Trophoblast cell (in vitro differentiated cells and primary cell): ENCODE results near the gene PLEKHA7.

ENCODE experiments used
- DNase-seq, 2 donors: peaks; one replicate each; pipeline ENCODE4 v3.0.0-alpha.2; 2016
- H2AFZ ChIP-seq: 2 replicates; pipeline ENCODE4 v1.6.1; 2013; ENCODE audit warnings: low read length, moderate library complexity, mild to moderate bottlenecking; ENCODE audit not compliant: insufficient read depth, poor library complexity
- H2AK5ac ChIP-seq: 2 replicates; pipeline ENCODE4 v1.6.1; 2013; ENCODE audit warnings: mild to moderate bottlenecking, low read length
- H2BK120ac ChIP-seq: 2 replicates; pipeline ENCODE4 v1.6.1; 2013; ENCODE audit warnings: low read length, mild to moderate bottlenecking, moderate library complexity; ENCODE audit not compliant: insufficient read depth, poor library complexity
- H2BK12ac ChIP-seq: 2 replicates; pipeline ENCODE4 v1.6.1; 2013; ENCODE audit warnings: mild to moderate bottlenecking, low read length, moderate library complexity
- H2BK5ac ChIP-seq: 2 replicates; pipeline ENCODE4 v1.6.1; 2013; ENCODE audit warnings: low read length, low read depth, moderate library complexity, mild to moderate bottlenecking; ENCODE audit not compliant: poor library complexity
- H3K14ac ChIP-seq: 2 replicates; pipeline ENCODE4 v1.6.1; 2013; ENCODE audit warnings: mild to moderate bottlenecking, low read length
- H3K18ac ChIP-seq: 2 replicates; pipeline ENCODE4 v1.6.1; 2013; ENCODE audit warnings: mild to moderate bottlenecking, low read length
- H3K23ac ChIP-seq: 2 replicates; pipeline ENCODE4 v1.6.1; 2013; ENCODE audit warnings: low read length
- H3K27ac ChIP-seq: 2 replicates; pipeline ENCODE4 v1.5.1; 2013; ENCODE audit warnings: low read depth, mild to moderate bottlenecking, inconsistent platforms, low read length, moderate library complexity
- H3K27me3 ChIP-seq: 2 replicates; pipeline ENCODE4 v1.6.1; 2013; ENCODE audit warnings: inconsistent platforms, mild to moderate bottlenecking, low read length, moderate library complexity; ENCODE audit not compliant: insufficient read depth
- H3K36me3 ChIP-seq, 2 experiments: 1 replicate in 1 of 2; 2 replicates in 1 of 2; pipeline ENCODE4 v1.6.1; 2013; ENCODE audit warnings: low read length in 2 of 2, mild to moderate bottlenecking in 2 of 2, moderate library complexity in 1 of 2; ENCODE audit not compliant: insufficient read depth in 2 of 2, control insufficient read depth in 1 of 2
- H3K4ac ChIP-seq: 2 replicates; pipeline ENCODE4 v1.6.1; 2013; ENCODE audit warnings: low read depth, mild to moderate bottlenecking, low read length, moderate library complexity
- H3K4me1 ChIP-seq, 2 experiments: 1 replicate in 1 of 2; 2 replicates in 1 of 2; pipeline ENCODE4 v1.6.1; 2013; ENCODE audit warnings: low read length in 2 of 2, mild to moderate bottlenecking in 2 of 2, moderate library complexity in 1 of 2; ENCODE audit not compliant: insufficient read depth in 2 of 2, control insufficient read depth in 1 of 2
- H3K4me2 ChIP-seq: 2 replicates; pipeline ENCODE4 v1.6.1; 2013; ENCODE audit warnings: inconsistent platforms, mild to moderate bottlenecking, low read length, moderate library complexity
- H3K4me3 ChIP-seq: 2 replicates; pipeline ENCODE4 v1.5.1; 2013; ENCODE audit warnings: mild to moderate bottlenecking, low read depth, low read length, inconsistent platforms
- H3K79me1 ChIP-seq: one replicate; pipeline ENCODE4 v1.6.1; 2013; ENCODE audit warnings: low read length
- H3K79me2 ChIP-seq: 2 replicates; pipeline ENCODE4 v1.6.1; 2013; ENCODE audit warnings: low read length, mild to moderate bottlenecking; ENCODE audit not compliant: control insufficient read depth, insufficient read depth, poor library complexity
- H3K9ac ChIP-seq: 2 replicates; pipeline ENCODE4 v1.6.1; 2013; ENCODE audit warnings: mild to moderate bottlenecking, low read length
- H3K9me3 ChIP-seq: 2 replicates; pipeline ENCODE4 v1.6.1; 2013; ENCODE audit warnings: low read depth, mild to moderate bottlenecking, control low read depth, inconsistent platforms, low read length; ENCODE audit not compliant: insufficient read depth
- H4K12ac ChIP-seq: 2 replicates; pipeline ENCODE4 v1.6.1; 2013; ENCODE audit warnings: low read depth, mild to moderate bottlenecking, low read length, moderate library complexity
- H4K8ac ChIP-seq: 2 replicates; pipeline ENCODE4 v1.6.1; 2013; ENCODE audit warnings: low read depth, mild to moderate bottlenecking, low read length, moderate library complexity
- H4K91ac ChIP-seq: one replicate; pipeline ENCODE4 v1.6.1; 2013; ENCODE audit warnings: low read depth, mild to moderate bottlenecking, low read length, moderate library complexity
- WGBS: extraction: QIAGEN DNeasy Blood & Tissue Kit; methylation state at CpG from one replicate; pipeline ENCODE4 v1.1.7; 2013; ENCODE audit warnings: missing lambda C conversion rate; ENCODE audit not compliant: insufficient read length, insufficient coverage; ENCODE audit errors: extremely low coverage; 5-methylcytosine and 5-hydroxymethylcytosine counted together

PLEKHA7 gene

DNA sequence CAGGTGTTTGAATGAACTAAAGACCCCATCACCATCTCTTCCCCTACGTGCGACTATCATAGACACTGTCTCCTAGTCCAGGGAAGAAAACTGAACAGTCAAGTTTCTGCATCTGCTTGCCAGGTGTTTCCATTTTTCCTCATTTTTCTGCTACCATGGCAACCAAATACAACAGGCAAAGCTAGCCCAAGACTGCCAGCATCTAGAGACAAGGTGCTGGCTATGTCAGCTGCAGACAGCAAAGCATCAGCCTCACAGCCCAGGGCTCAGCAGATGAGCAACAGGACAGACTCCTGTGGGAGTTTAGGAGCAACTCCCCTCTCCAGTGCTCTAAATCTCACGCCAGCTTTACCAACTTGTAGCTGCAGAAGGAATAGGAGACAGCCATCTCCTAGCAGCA lies 151.5 kb downstream of the PLEKHA7 start:
- Histone ChIP-seq H3K79me1 (peaks cover 32% of the 10 kb centered on the region), H4K91ac (peak overlapping the region; percentile 67), H4K8ac (peak overlapping the region; percentile 42), H3K4ac (peak overlapping the region; percentile 30), H2BK120ac (no peak overlapping the region), H3K4me2 (peak overlapping the region; percentile 52), H3K79me2 (peaks cover 12% of the 10 kb centered on the region), H2BK5ac (peak overlapping the region; percentile 42), H3K9me3 (no peaks in the 10 kb centered on the region), H3K23ac (no peak overlapping the region), H2AK5ac (peak overlapping the region; percentile 83), H3K27me3 (no peaks in the 10 kb centered on the region), H3K36me3 (peaks cover 1 to 3% of the 10 kb centered on the region in 2 experiments), H3K4me3 (peak overlapping the region; percentile 32), H2BK12ac (peak overlapping the region; percentile 46), H3K9ac (no peak overlapping the region), H3K27ac (peak overlapping the region; percentile 63), H3K18ac (no peak overlapping the region), H4K12ac (no peak overlapping the region), H3K14ac (peak overlapping the region; percentile 33), H3K4me1 (peaks cover 31 to 38% of the 10 kb centered on the region in 2 experiments), H2AFZ (no peak overlapping the region)
- peak; percentile 90 to 98 for DNase-seq
- WGBS = no CpG with 5 or more reads among the region's 3 CpGs

DNA sequence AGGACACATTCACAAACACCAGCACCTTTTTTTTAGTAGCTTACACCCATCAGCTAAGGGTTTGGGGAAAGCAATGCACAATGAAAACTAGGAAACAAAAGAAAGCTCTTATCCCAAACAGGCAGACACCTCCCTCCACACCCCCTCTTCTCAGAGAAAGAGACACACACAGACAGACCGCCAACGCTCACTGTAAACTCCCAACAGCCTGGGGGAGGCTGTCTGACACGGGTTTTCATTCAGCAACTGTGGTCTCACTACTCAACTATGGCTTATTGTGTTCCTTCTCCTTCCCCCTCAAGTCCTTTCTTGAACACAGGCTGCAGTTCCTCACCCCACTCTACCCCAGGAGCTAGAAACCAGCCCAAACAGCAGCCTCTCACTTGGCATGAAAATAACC lies 152.4 kb downstream of the PLEKHA7 start:
- Histone ChIP-seq H2BK120ac (peak overlapping the region; percentile 62), H2AFZ (no peak overlapping the region), H4K8ac (peak overlapping the region; percentile 77), H2BK12ac (peak overlapping the region; percentile 81), H4K12ac (no peak overlapping the region), H3K9ac (peak overlapping the region; percentile 50), H3K23ac (peak overlapping the region; percentile 44), H3K14ac (peak overlapping the region; percentile 78), H3K4ac (peak overlapping the region; percentile 85), H3K79me2 (peaks cover 14% of the 10 kb centered on the region), H3K4me1 (peaks cover 31 to 38% of the 10 kb centered on the region in 2 experiments), H2BK5ac (peak overlapping the region; percentile 74), H3K4me3 (peak overlapping the region; percentile 45), H3K36me3 (peaks cover 1 to 5% of the 10 kb centered on the region in 2 experiments), H2AK5ac (peak overlapping the region; percentile 23), H3K27ac (peak overlapping the region; percentile 63), H3K4me2 (peak overlapping the region; percentile 52), H3K27me3 (no peaks in the 10 kb centered on the region), H3K79me1 (peaks cover 32% of the 10 kb centered on the region), H3K18ac (peak overlapping the region; percentile 83), H3K9me3 (no peaks in the 10 kb centered on the region), H4K91ac (peak overlapping the region; percentile 52)
- no peak for DNase-seq
- no CpG with 5 or more reads among the region's 3 CpGs for WGBS

DNA sequence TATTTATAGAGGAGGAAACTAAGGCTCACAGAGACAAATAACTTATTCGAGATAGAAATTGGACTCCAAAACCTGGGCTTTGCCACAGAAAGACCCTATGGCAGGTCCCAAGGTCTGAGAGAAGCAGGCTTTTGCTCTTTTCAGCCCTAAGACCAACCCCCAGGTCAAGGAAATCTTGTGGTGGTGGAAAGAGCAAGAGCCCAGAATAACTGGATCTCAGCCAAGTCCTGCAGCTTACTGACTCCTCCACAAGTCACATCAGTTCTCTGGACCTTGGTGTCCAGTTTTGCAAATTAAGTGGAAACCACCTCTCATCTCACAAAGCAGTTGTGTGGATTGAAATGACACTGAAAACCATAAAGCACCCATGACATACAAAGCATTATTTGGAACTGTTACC lies 153.6 kb downstream of the PLEKHA7 start:
- H3K9me3 ChIP-seq = no peaks in the 10 kb centered on the region
- H2AK5ac ChIP-seq = no peak overlapping the region
- WGBS = no CpG with 5 or more reads among the region's 1 CpG
- no peak overlapping the region for H3K23ac ChIP-seq
- H3K4ac ChIP-seq = peak overlapping the region; percentile 2
- no peak overlapping the region for H3K9ac ChIP-seq
- no peak overlapping the region for H2BK120ac ChIP-seq
- no peak overlapping the region for H4K12ac ChIP-seq
- peaks cover 15% of the 10 kb centered on the region for H3K79me2 ChIP-seq
- H3K79me1 ChIP-seq = peaks cover 32% of the 10 kb centered on the region
- H3K18ac ChIP-seq = no peak overlapping the region
- H2BK5ac ChIP-seq = no peak overlapping the region
- peaks cover 10 to 13% of the 10 kb centered on the region in 2 experiments for H3K36me3 ChIP-seq
- no peak overlapping the region for H3K4me3 ChIP-seq
- no peak overlapping the region for H4K8ac ChIP-seq
- no peak overlapping the region for H4K91ac ChIP-seq
- no peak overlapping the region for H2AFZ ChIP-seq
- no peaks in the 10 kb centered on the region for H3K27me3 ChIP-seq
- H3K4me2 ChIP-seq = no peak overlapping the region
- H3K27ac ChIP-seq = no peak overlapping the region
- H3K14ac ChIP-seq = no peak overlapping the region
- peaks cover 31 to 38% of the 10 kb centered on the region in 2 experiments for H3K4me1 ChIP-seq
- H2BK12ac ChIP-seq = no peak overlapping the region
- DNase-seq = no peak

DNA sequence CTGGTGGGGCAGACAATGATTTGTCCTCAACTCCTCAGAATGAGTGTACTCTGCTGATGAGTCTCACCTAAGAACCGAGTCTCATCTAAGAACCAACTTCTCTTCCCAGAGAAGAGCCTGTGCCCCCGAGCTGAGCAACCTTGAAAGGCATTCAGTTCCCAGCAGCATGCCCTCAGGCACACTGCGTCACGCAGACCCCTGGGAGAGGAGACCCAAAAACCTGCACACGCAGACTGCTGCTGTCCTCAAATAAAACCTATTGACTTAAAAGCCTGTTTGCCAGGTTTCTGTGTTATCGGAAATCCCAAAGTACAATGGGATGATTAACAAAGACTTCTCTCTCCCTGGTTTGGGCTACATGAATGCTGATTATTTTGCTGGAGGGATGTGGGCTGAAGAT lies 154.6 kb downstream of the PLEKHA7 start:
- peak overlapping the region; percentile 75 for H2BK120ac ChIP-seq
- peak overlapping the region; percentile 64 for H3K27ac ChIP-seq
- H2AFZ ChIP-seq = no peak overlapping the region
- DNase-seq = peak; percentile 58 to 69
- no peak overlapping the region for H3K14ac ChIP-seq
- no peaks in the 10 kb centered on the region for H3K27me3 ChIP-seq
- H3K36me3 ChIP-seq = peaks cover 16 to 21% of the 10 kb centered on the region in 2 experiments
- H2AK5ac ChIP-seq = no peak overlapping the region
- no peaks in the 10 kb centered on the region for H3K9me3 ChIP-seq
- whole genome bisulfite sequencing = no CpG with 5 or more reads among the region's 6 CpGs
- peak overlapping the region; percentile 58 for H2BK5ac ChIP-seq
- H3K23ac ChIP-seq = no peak overlapping the region
- no peak overlapping the region for H4K12ac ChIP-seq
- H3K4me2 ChIP-seq = no peak overlapping the region
- H3K4me3 ChIP-seq = no peak overlapping the region
- peaks cover 31 to 38% of the 10 kb centered on the region in 2 experiments for H3K4me1 ChIP-seq
- peak overlapping the region; percentile 47 for H3K4ac ChIP-seq
- no peak overlapping the region for H3K9ac ChIP-seq
- peaks cover 32% of the 10 kb centered on the region for H3K79me1 ChIP-seq
- H2BK12ac ChIP-seq = no peak overlapping the region
- no peak overlapping the region for H4K91ac ChIP-seq
- H3K18ac ChIP-seq = peak overlapping the region; percentile 55
- no peak overlapping the region for H4K8ac ChIP-seq
- peaks cover 15% of the 10 kb centered on the region for H3K79me2 ChIP-seq
